Mesothelial cell of epicardium (in vitro differentiated cells): ENCODE data around the gene QKI. TPM values are rescaled to one million over a fixed set of nuclear protein-coding genes. Genes with fewer than 3 reads are reported as not detected.
"Not testable (repeated sequence)": the region's sequence is repeated elsewhere in the genome, so short reads cannot be mapped to it uniquely, and the experiment has no call there.

Source experiments
- DNase-seq, 2 experiments: peaks; one replicate each; pipeline ENCODE4 v3.0.0; 2021; ENCODE audit warnings: low spot score in 2 of 2; ENCODE audit not compliant: unreplicated experiment in 2 of 2
- H3K27ac Mint-ChIP-seq: 2 replicates; pipeline ENCODE4 v1.8.0; 2021; ENCODE audit warnings: mixed read lengths
- H3K27me3 Mint-ChIP-seq: 2 replicates; pipeline ENCODE4 v1.8.0; 2021; ENCODE audit warnings: low read depth, mixed read lengths
- H3K36me3 Mint-ChIP-seq: 2 replicates; pipeline ENCODE4 v1.8.0; 2021; ENCODE audit warnings: mixed read lengths
- H3K4me1 Mint-ChIP-seq: 2 replicates; pipeline ENCODE4 v1.8.0; 2021; ENCODE audit warnings: mixed read lengths
- H3K4me3 Mint-ChIP-seq: 2 replicates; pipeline ENCODE4 v1.8.0; 2021; ENCODE audit warnings: mild to moderate bottlenecking, moderate library complexity, mixed read lengths
- H3K9me3 Mint-ChIP-seq: 2 replicates; pipeline ENCODE4 v1.8.0; 2021; ENCODE audit warnings: mixed read lengths
- total RNA-seq: library from RNA; stranded (reverse); gene quantifications from 3 replicates; pipeline ENCODE4 v1.2.1, GENCODE V29; 2021
- TF ChIP-seq, protein P1 (sequence below): fragments of 200-600 bp; sonication (generic); IDR thresholded peaks from one replicate; pipeline ENCODE4 v1.5.0; 2021; ENCODE audit warnings: antibody characterized with exemption; ENCODE audit not compliant: unreplicated experiment

Gene QKI
- total RNA-seq, 1 donor from 2014 or later = 133 TPM

DNA sequence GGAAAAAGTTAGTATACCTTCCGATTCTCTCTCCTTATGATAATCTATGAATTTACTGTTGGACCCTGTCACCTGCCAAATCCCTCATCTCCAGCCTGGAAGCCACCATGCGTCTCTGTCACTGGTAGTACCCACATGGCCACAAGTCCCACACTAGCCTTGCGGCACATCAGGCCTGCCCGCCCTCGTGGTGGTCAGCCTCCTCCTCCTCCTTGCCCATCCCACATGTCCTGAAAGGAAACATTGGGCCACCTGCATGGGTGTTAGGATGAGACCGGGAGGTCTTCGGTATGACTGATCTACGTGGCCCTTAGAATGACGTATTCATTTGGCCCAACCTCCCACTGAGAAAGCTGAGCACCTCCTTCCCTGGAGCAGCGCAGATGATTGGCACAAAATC, 37.0 kb upstream of the QKI start:
- Mint-ChIP-seq H3K9me3 (no peaks in the 10 kb centered on the region), H3K36me3 (no peaks in the 10 kb centered on the region)

DNA sequence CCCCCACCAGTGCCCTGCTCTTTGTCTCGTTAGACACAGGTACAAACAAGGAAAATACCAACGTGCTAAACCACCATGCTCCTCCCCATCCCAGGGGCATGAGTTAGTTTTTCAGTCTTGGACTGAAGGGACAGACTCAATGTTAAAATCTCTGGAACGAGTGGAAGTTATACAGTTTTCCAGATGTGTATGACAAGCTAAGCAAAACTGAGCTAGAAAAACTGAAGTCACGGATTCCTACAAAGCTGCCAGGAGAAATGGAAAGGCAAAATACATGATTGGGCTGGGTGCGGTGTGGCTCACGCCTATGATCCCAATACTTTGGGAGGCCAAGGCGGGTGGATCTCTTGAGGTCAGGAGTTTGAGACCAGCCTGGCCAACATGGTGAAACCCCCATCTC, 34.3 kb upstream of the QKI start:
- no peaks in the 10 kb centered on the region for H3K36me3 Mint-ChIP-seq
- TF ChIP-seq, protein P1, sequence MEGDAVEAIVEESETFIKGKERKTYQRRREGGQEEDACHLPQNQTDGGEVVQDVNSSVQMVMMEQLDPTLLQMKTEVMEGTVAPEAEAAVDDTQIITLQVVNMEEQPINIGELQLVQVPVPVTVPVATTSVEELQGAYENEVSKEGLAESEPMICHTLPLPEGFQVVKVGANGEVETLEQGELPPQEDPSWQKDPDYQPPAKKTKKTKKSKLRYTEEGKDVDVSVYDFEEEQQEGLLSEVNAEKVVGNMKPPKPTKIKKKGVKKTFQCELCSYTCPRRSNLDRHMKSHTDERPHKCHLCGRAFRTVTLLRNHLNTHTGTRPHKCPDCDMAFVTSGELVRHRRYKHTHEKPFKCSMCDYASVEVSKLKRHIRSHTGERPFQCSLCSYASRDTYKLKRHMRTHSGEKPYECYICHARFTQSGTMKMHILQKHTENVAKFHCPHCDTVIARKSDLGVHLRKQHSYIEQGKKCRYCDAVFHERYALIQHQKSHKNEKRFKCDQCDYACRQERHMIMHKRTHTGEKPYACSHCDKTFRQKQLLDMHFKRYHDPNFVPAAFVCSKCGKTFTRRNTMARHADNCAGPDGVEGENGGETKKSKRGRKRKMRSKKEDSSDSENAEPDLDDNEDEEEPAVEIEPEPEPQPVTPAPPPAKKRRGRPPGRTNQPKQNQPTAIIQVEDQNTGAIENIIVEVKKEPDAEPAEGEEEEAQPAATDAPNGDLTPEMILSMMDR = no peak
- no peak overlapping the region for H3K27ac Mint-ChIP-seq
- no peak for DNase-seq
- peaks cover 6% of the 10 kb centered on the region for H3K9me3 Mint-ChIP-seq
- no peaks in the 10 kb centered on the region for H3K27me3 Mint-ChIP-seq
- H3K4me1 Mint-ChIP-seq = no peaks in the 10 kb centered on the region
- H3K4me3 Mint-ChIP-seq = no peak overlapping the region

More for the DNA sequence above, 37.0 kb upstream of the QKI start:
- Mint-ChIP-seq H3K4me3 (no peak overlapping the region), H3K27ac (no peak overlapping the region), H3K4me1 (no peaks in the 10 kb centered on the region), H3K27me3 (no peaks in the 10 kb centered on the region)
- TF ChIP-seq, protein P1 = no peak
- DNase-seq = no peak

DNA sequence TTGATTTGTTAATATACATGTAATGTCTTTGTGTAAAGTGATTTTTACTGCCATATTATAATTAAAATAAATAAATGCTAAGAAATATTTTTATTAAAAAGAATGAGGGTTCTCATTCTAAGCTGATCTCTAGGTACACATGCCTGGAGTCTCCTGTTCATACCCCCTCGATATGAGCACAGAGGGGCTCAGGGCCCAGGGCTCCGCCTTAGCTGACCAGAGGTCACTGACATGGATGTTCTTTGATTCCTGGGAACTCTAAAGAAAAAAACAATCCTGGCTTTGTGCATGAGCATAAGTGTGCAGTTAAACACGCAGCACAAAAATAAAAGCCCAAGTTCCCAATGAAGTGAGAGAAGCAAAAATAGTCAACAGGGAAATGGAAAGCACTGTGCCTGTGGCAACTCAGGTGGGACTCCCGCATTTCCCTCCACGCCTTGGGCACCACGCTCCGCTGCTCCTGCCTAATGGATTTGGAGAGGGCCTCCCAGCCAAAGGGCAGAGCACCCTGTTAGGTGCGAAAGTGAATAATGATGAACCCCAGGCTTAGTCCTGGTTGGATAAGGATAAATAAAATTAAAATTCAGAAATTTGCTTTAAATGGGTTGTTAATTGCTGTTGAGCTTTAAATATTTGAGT, 33.3 kb upstream of the QKI start:
- Mint-ChIP-seq H3K4me1 (no peaks in the 10 kb centered on the region), H3K27ac (no peak overlapping the region), H3K36me3 (no peaks in the 10 kb centered on the region), H3K9me3 (peaks cover 6% of the 10 kb centered on the region), H3K4me3 (no peak overlapping the region), H3K27me3 (no peaks in the 10 kb centered on the region)
- no peak for DNase-seq
- TF ChIP-seq, protein P1 = no peak

DNA sequence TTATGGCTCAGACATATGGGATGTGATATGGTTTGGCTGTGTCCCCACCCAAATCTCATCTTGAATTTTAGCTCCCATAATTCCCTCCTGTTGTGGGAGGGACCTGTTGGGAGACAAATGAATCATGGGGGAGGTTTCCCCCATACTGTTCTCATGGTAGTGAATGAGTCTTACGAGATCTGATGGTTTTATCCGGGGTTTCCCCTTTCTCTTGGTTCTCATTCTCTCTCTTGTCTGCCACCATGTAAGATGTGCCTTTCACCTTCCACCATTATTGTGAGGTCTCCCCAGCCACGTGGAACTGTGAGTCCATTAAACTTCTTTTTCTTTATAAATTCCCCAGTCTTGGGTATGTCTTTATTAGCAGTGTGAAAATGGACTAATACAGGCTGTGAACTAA, 31.1 kb upstream of the QKI start:
- not testable (repeated sequence) for H3K27me3 Mint-ChIP-seq, DNase-seq, H3K9me3 Mint-ChIP-seq, H3K27ac Mint-ChIP-seq, H3K36me3 Mint-ChIP-seq, H3K4me3 Mint-ChIP-seq
- H3K4me1 Mint-ChIP-seq = peaks cover 11% of the 10 kb centered on the region

DNA sequence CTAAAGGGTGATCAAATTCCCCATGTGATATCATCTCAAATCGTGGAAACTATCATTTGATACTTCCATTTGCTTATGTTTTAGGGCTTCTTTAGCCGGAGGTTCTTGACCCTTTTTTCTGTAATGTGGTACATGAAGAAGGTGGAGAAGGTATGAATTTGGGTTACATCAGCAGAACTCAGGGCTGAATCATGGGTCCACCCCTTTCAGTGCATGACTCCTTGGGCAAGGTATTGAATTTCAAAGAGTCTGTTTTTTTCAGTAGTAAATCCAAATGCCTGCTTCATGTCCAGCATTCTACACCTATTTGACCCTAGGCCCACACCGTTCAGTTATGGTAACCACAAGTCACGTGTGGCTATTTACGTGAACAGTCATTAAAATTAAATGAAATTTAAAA, 30.6 kb upstream of the QKI start:
- H3K36me3 Mint-ChIP-seq = no peaks in the 10 kb centered on the region
- H3K4me1 Mint-ChIP-seq = peaks cover 11% of the 10 kb centered on the region
- TF ChIP-seq, protein P1 = no peak

DNA sequence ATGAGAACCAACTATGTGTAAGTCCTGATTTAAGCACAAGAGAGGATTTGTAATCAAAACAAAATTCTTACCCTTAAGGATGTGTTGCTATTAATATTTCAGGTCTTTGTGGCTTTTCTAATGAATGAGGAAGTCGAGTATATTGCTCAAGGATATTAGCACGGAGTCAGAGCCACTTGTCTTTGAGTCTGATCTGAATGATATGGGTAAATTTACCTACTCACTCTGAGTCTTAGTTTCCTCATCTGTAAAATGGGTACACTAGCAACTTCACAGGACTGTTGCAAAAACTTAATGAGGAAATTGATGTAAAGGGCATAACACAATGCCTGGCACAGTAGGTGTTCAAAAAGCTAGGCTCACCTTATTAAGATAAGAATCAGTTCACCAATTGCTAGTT, 30.0 kb upstream of the QKI start:
- H3K27me3 Mint-ChIP-seq = no peaks in the 10 kb centered on the region
- no peak for DNase-seq
- H3K4me1 Mint-ChIP-seq = peaks cover 11% of the 10 kb centered on the region
- TF ChIP-seq, protein P1 = no peak
- H3K36me3 Mint-ChIP-seq = no peaks in the 10 kb centered on the region
- H3K27ac Mint-ChIP-seq = no peak overlapping the region
- H3K9me3 Mint-ChIP-seq = peaks cover 6% of the 10 kb centered on the region
- H3K4me3 Mint-ChIP-seq = no peak overlapping the region

More for the DNA sequence above, 30.6 kb upstream of the QKI start:
- Mint-ChIP-seq H3K9me3 (peaks cover 6% of the 10 kb centered on the region), H3K27ac (no peak overlapping the region), H3K4me3 (no peak overlapping the region), H3K27me3 (no peaks in the 10 kb centered on the region)
- no peak for DNase-seq

DNA sequence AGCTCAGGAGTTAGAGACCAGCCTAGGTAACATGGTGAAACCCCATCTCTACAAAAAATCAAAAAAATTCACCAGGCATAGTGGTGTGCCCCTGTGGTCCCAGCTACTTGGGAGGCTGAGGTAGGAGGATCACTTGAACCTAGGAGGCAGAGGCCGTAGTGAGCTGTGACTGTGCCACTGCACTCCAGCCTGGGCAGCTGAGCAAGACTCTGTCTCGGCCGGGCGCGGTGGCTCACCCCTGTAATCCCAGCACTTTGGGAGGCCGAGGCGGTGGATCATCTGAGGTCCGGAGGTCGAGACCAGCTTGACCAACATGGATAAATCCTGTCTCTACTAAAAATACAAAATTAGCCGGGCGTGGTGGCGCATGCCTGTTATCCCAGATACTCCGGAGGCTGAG, 29.0 kb upstream of the QKI start:
- not testable (repeated sequence) for H3K36me3 Mint-ChIP-seq, H3K27ac Mint-ChIP-seq, H3K27me3 Mint-ChIP-seq, DNase-seq, H3K4me3 Mint-ChIP-seq, H3K9me3 Mint-ChIP-seq
- peaks cover 11% of the 10 kb centered on the region for H3K4me1 Mint-ChIP-seq
